Choroid plexus epithelial cell (primary cell): ENCODE measurements around the gene CD74.

Source experiments
- DNase-seq: peaks from one replicate; pipeline ENCODE4 v3.0.0-alpha.2; 2010; ENCODE audit warnings: low read depth
- H3K4me3 ChIP-seq: 2 replicates; pipeline ENCODE4 v1.5.1; 2011; ENCODE audit warnings: low read depth, mild to moderate bottlenecking, control low read depth, low read length, moderate library complexity
- CTCF ChIP-seq: conservative IDR thresholded peaks from 2 replicates; pipeline ENCODE4 v1.5.1; 2011; ENCODE audit warnings: low read depth, mild to moderate bottlenecking, control low read depth, inconsistent platforms, low read length, moderate library complexity

CD74 gene

GRCh38 chr5:150441813-150442698 is 29.3 kb upstream of the CD74 start:
- H3K4me3 ChIP-seq, result no peak overlapping the region
- TF ChIP-seq CTCF, result no peak
- DNase-seq, result no peak

GRCh38 chr5:150440948-150441812 is 28.5 kb upstream of the CD74 start:
- no peak for TF ChIP-seq CTCF
- DNase-seq, result no peak
- H3K4me3 ChIP-seq, result no peak overlapping the region

GRCh38 chr5:150438873-150439546 is 26.3 kb upstream of the CD74 start:
- peak; percentile 22 for DNase-seq

GRCh38 chr5:150436141-150436680 is 23.5 kb upstream of the CD74 start:
- no peak overlapping the region for H3K4me3 ChIP-seq
- peak; percentile 89 for TF ChIP-seq CTCF
- DNase-seq, result peak; percentile 95

More at GRCh38 chr5:150438873-150439546, 26.3 kb upstream of the CD74 start:
- peak; percentile 54 for TF ChIP-seq CTCF
- no peak overlapping the region for H3K4me3 ChIP-seq

- no peak for TF ChIP-seq CTCF
- DNase-seq, result peak; percentile 84
- no peak overlapping the region for H3K4me3 ChIP-seq
Observed at GRCh38 chr5:150434464-150434863, 21.8 kb upstream of the CD74 start.

GRCh38 chr5:150431574-150431973 is 18.9 kb upstream of the CD74 start:
- no peak for TF ChIP-seq CTCF
- no peak for DNase-seq
- no peak overlapping the region for H3K4me3 ChIP-seq
